ENCODE data around the gene ZNF554.

The ZNF554 gene

GRCh38 chr19:2885736-2886135 lies 66.1 kb downstream of the ZNF554 start:
- Histone ChIP-seq H3K4me1 (ENCODE audit: control insufficient read depth, insufficient read depth, low read length) (0 out of 2 replicates have a peak, but pooled peaks cover 3% of the 10 kb centered on the region), H3K9me3 (ENCODE audit: control insufficient read depth, insufficient read depth, low read length) (peaks cover 11% of the 10 kb centered on the region; the same call in 1 of the 2 replicates), H3K27ac (ENCODE audit: low read depth, low read length) (no peak overlapping the region), H3K4me3 (ENCODE audit: low read depth, low read length) (no peak overlapping the region), H3K36me3 (ENCODE audit: control insufficient read depth, insufficient read depth, low read length) (no peaks in the 10 kb centered on the region), H3K27me3 (ENCODE audit: control insufficient read depth, insufficient read depth, low read length) (no peaks in the 10 kb centered on the region), H3K9ac (ENCODE audit: low read depth, low read length) (no peak overlapping the region)
